HG03045 (cell line): ENCODE measurements around the gene ARMC6.
"Not testable (repeated sequence)": the region's sequence is repeated elsewhere in the genome, so short reads cannot be mapped to it uniquely, and the experiment has no call there.

Experiments
- ATAC-seq: cut with Tn5 transposase; IDR thresholded peaks from one replicate; pipeline ENCODE4 v1.9.1; 2021; ENCODE audit warnings: mild to moderate bottlenecking, moderate library complexity; ENCODE audit not compliant: unreplicated experiment

ARMC6 gene

GRCh38 chr19:19022380-19022961, 10.9 kb upstream of the ARMC6 start:
- ATAC-seq, result no peak

DNA sequence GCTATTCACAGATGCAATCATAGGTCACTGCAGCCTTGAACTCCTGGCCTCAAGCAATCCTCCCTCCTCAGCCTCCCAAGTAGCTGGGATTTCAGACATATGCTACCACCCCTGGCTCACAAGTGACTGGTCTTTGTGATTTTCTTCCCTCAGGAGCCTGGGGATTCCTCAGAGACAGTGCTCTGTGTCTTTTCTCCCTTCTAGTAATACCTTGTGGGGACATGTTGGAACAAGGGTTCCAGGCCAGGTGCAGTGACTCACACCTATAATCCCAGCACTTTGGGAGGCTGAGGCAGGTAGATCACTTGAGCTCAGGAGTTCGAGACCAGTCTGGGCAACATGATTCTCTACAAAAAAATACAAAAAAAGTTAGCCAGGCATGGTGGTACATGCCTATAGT, 10.0 kb upstream of the ARMC6 start:
- ATAC-seq, result not testable (repeated sequence)

DNA sequence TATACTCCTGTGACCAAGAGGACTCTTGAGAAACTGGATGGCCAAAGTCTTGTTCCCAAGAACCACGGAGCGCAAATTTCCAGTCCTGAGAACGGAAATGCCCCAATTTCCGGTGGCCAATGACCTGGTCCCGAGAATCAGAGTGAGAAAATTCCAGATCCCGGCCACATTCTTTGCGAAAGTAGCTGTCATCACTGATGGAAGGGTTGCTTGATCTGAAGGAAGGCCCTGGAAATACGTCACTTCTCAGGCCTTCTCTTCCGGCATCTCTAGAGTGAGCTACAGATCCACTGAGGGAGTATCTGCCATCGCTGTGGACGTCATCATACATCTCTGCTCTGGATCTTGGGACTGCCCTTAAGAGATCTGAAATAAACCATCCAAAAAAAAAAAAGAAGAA, 7.5 kb upstream of the ARMC6 start:
- ATAC-seq, result no peak

DNA sequence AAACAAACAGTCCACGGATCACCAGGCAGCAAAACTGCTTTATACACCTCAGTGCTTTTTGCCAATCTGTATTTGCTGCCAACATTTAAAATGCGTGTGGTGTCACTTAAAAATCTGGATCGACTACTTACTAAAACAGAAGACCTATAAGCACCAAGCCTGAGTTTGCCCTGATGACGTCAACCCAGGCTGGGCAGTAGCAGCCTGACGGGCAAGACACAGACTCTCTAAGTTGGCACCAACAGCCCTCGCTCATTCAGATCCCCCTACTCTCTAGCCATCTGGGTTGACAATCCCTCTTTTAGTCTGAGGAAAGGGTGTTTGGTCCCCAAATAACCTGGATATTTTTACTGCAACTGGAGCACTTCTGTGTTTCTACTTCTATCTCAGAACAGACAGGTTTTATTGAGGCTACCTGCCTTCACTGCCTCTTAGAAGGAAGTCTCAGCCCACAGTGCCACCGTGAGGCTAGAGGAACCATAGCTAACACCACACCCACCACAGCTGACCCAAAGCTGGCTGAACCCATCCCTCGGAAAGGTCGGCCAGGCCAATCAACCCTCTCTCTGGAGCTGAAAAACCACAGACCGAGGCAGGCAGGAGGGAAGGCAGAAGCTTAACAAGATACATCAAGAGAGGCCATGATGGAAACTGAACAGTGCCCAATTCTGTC, 7.0 kb upstream of the ARMC6 start:
- no peak for ATAC-seq

GRCh38 chr19:19027228-19027627, 6.2 kb upstream of the ARMC6 start:
- no peak for ATAC-seq

GRCh38 chr19:19028526-19028925, 4.9 kb upstream of the ARMC6 start:
- ATAC-seq, result no peak

- no peak for ATAC-seq
Measured at GRCh38 chr19:19031891-19032290, 1.5 kb upstream of the ARMC6 start.

DNA sequence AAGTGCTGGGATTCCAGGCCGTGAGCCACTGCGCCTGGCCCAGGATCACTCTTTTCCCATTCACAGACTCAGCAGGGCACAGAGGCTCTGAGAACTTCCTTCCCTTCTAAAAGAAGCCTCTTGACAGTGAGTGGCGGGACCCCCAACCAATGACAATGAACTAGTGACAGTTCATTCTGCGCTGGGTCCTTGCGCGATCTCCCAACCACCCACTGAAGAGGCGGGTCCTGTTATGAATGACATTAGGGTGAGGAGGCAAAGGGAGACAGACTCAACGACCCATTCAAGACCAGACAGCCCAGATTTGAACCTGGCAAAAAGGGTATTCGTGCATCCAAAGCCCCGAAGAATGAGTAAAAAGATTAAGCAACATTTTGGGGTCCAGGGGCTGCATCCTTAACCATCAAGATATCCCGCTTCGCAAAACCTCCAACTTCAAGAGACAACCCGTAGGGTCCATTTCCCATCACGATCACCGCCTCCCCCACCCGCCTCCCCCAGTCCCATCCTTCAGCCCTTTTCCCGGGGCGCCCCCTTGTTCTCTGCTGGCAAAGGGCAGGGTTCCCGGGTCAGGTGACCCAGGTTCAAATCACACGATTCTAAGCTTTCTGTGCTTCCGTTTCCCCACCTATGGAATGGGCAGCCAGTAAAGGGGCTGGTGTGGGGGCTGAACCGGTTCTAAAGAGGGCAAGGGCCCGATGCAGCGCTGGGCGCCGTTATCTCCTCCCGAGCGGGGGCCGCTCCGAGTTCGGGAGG, 805 bp upstream of the ARMC6 start:
- ATAC-seq, result peak; percentile 33

GRCh38 chr19:19033176-19033425, 302 bp upstream of the ARMC6 start:
- ATAC-seq, result no peak

DNA sequence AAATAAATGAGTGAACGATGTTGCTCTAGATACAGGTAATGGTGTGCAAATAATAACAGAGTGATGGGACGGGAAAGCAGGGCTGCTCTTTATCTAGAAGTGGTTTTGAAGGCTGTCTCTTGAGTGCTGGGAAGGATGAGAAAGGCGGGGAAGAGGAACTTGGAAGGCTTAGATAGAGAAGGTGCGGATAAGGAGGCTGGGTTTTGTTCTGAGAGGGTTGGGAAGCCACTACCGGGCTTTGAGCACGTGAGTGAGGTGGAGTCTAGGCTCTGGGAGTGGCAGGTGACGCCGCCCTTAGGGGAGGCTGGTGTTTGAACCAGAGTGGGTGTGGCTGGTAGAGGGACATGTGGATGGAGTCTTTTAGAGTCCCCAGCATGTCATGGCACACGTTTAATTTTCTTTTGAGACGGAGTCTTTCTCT, 811 bp downstream of the ARMC6 start:
- no peak for ATAC-seq

- no peak for ATAC-seq
Measured at GRCh38 chr19:19039901-19040300, 6.5 kb downstream of the ARMC6 start.

GRCh38 chr19:19040417-19040816, 7.0 kb downstream of the ARMC6 start:
- no peak for ATAC-seq

- ATAC-seq, result no peak
Measured at GRCh38 chr19:19042732-19043280, 9.4 kb downstream of the ARMC6 start.

DNA sequence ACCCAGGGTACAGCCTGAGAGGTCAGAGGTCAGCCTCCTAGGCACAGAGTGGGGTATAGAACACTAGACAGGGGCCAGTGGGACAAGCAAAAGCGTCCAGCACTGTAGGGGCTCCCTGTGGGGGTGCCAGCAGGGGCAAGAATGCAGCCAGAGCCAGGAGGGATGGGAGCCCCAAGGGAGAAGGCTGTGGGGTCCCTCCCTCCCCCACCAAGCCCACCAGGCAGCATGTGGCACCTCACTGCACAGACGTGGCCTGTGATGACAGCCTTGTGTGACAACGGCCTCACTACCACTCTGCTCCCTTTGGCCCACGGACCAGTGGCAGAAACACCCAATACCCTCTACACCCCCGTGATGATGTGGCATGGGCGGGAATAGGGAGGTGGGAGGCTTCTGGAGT, 10.1 kb downstream of the ARMC6 start:
- no peak for ATAC-seq

DNA sequence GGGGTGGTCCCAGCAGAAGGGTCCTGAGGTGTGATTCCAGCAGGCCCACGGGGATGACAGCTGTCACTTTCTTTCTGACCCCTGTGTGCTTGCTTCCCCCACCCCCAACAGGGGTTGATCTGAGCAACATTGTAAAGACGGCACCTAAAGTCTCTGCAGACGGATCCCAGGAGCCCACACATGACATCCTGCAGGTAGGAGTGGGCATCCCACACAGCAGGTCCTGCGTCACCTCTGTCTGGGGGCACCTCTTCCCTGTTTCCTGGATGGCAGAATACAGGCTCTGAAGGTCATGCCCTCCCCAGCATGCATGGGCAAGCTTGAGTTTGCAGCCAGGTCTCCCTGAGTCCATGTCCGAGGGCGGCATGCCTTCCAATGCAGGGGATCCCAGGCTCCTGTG, 10.5 kb downstream of the ARMC6 start:
- ATAC-seq, result no peak

GRCh38 chr19:19049406-19049805, 16.0 kb downstream of the ARMC6 start:
- ATAC-seq, result no peak

DNA sequence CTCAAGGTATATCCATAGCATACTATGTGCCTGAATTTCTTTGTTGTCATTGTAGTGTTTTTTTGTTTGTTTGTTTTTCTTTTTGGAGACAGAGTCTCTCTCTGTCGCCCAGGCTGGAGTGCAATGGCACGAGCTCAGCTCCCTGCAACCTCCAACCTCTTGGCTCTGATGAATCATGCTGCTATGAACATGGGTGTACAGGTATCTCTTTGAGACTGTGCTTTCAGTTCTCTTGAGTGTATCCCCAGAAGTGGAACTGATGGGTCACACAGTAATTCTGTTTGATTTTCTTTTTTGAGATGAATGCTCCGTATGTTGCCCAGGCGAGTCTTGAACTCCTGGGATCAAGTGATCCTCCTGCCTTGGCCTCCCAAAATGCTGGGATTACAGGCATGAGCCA, 16.7 kb downstream of the ARMC6 start:
- no peak for ATAC-seq

- ATAC-seq, result no peak
Measured at GRCh38 chr19:19050731-19051130, 17.3 kb downstream of the ARMC6 start.

GRCh38 chr19:19051478-19052213, 18.2 kb downstream of the ARMC6 start:
- ATAC-seq, result no peak

DNA sequence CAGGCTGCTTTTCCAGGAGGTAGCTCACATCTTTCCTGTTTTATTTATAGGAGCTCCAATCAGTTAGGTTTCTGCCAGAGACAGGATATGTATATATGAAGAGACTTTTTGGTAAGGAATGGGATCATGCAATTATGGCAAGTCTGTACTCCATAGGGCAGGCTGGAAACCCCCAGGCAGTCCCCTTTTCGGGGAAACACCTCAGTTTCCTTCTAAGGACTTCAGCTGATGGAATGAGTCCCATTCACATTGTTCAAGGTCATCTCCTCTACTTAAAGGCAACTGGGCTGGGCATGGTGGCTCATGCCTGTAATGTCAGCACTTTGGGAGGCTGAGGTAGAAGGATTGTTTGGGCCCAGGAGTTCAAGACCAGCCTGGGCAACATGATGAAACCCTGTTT, 19.5 kb downstream of the ARMC6 start:
- ATAC-seq, result no peak

GRCh38 chr19:19053508-19054314, 20.3 kb downstream of the ARMC6 start:
- no peak for ATAC-seq
